HG02610 (cell line): ENCODE measurements around the gene CD47.

Experiments
- ATAC-seq: cut with Tn5 transposase; IDR thresholded peaks from one replicate; pipeline ENCODE4 v1.9.1; 2021; ENCODE audit warnings: mild to moderate bottlenecking, moderate library complexity; ENCODE audit not compliant: unreplicated experiment

Gene CD47

GRCh38 chr3:108093021-108093420 is 2.2 kb upstream of the CD47 start:
- no peak for ATAC-seq

DNA sequence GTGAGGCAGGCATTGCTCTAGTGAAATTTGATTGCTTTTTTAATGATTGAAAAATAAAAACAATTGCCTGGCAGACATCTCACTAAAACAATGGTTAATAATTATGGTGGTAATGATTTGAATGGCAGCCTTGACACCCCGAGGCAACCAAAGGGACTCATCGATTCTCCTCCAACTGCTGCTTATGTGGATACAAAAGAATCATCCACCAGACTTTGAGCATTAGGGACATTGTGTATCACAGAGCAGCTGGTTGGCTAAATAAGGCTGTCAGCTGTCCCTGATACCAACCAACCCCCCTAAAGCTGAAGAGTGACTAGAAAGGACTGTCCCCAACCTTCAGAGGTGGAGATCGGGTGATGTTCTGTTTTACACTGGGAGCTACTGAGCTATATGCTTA is 1.7 kb upstream of the CD47 start:
- ATAC-seq, result no peak

- no peak for ATAC-seq
Observed at GRCh38 chr3:108091498-108092250, 843 bp upstream of the CD47 start.

GRCh38 chr3:108090049-108090700 is 656 bp downstream of the CD47 start:
- peak; percentile 3 for ATAC-seq

GRCh38 chr3:108089579-108089978 is 1.3 kb downstream of the CD47 start:
- ATAC-seq, result no peak

DNA sequence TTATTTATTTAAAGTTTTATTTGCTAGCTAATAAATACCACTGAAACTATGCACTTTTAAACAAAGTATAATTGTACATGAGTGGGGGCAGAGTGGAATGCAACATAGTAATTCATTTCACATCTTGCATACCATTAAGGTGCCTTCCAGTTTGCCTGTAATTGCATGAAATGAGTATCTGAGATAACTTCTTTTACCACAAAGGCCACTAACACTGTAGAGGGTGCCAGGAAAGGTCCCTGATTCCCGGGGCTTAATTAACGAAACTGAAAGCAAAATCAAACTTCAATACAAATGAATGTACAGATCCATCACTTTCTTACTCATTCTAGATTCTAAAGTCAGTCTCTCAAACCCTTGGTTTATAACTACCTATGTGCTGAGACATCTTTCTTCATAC is 2.1 kb downstream of the CD47 start:
- peak; percentile 66 for ATAC-seq

GRCh38 chr3:108088146-108088545 is 2.7 kb downstream of the CD47 start:
- ATAC-seq, result no peak

DNA sequence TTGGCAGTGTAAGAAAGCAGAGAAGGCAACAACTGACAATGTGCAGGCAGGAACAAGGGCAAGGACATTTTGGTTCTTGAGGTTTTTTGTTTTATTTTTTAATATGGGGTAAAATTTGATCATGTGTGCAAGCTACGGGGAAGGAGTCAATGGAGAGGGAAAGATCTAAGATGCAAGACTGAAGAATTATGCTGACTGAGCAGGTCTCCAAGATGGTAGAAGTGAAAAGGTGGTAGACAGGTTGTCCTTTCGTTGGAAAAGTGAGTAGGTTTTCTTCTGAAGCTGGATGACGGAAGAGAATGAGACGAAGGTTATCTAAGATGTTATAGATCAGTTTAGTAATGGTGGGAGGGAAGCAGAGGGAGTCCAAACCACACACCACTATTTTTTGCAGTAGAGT is 4.2 kb downstream of the CD47 start:
- no peak for ATAC-seq

DNA sequence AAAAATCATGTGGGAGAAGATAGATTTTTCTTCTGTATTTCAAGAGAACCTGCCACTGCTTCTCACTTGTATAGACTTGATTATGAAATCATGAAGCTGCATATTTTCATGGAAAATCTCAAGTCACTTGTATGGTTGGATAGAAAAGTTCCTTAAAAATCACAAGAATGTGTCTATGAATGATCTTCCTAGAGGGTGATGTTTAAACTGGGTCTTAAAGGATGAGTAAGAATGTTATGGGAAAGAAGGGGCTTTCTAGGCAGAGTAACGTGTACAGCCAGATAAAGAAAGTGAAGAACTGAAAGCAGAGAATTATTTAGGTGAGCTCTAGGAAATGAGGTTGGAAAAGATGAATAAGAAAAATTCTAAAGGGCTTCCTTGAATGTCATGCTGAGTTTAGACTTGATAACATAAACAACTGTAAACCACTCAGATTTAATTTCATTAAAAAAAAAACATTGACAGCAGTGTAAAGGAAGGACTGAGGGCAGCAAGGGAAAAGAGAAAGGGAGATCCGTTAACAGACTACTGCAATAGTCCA is 5.0 kb downstream of the CD47 start:
- no peak for ATAC-seq

DNA sequence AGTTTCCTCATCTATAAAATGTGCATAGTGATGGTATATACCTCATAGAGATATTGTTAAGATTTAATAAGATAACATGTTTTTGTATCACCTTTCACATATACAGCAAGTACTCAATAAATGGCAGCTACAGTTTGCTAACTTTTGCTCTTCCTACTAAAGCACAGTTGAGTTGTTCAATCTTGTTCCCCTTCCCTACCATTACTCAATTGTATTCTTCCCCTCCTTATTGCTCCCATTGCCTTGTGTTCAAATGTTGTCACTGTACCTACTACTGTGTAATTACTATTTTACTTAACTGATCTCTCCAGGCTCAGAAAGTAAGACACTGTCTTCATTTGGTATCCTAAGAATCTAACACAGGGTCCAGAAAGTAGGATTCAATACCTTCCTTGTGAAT is 5.5 kb downstream of the CD47 start:
- no peak for ATAC-seq

- ATAC-seq, result no peak
Observed at GRCh38 chr3:108079877-108080276, 11.0 kb downstream of the CD47 start.

DNA sequence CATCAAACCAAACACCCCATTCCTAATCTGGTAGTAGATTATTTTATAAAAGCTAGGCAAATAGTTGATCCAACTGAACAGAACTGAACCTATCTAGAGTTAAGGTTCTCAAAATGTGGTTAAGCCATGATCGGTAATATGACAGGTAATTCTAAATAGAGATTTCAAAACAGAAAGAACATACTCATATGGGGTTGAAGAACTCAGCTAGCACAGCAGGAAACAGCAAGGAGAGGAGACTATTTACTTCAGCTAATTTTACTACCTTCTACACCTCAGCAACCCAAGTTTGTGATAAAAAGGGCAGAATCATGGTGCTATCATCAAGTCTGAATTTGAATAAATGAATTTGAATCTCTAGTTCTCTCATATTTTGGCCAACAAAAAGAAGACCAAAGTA is 11.8 kb downstream of the CD47 start:
- ATAC-seq, result peak; percentile 45

DNA sequence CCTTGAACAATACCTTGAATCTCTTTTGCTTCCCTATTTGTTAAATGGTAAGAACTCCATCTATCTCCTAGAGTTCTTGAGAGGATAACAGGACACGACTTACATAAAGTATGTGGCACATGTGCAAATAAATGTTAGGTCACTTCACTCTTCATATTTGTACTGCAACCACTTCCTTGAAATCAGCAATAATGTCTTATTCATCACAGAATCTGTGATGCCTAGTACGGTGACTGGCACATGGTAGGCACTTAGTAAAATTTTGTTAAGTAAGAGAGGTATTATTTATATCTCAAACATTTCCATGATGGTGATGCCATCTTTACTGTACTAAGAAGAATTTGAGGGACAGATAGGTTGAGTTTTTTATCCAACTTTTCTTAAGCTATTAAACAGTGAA is 14.3 kb downstream of the CD47 start:
- no peak for ATAC-seq

DNA sequence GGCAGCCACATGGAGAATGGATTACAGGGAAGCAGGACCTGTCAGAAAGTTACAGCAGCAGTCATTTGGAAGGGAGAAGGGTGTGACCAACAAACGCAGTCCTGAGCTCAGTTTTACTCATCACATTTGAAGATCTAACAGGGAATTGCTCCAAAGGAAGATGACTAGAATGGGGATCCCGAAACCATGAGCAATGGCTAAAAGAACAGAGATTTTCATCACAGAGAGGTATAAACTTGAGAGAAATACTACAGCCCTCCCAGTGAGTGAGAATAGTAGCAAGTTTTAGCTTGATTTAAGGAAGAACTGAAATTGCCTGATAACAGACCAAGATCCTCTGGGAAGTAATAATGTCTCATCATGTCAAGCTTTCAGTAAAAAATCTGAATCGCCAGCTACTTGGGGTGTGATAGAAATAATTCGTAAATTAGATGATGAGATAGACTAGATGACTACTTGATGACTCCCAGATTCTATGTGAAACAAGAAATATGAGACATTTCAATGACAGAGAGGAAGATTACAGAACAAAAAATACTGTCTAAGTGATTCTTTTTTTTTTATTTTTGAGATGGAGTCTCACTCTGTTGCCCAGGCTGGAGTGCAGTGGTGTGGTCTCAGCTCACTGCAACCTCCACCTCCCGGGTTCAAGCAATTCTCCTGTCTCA is 16.9 kb downstream of the CD47 start:
- no peak for ATAC-seq

DNA sequence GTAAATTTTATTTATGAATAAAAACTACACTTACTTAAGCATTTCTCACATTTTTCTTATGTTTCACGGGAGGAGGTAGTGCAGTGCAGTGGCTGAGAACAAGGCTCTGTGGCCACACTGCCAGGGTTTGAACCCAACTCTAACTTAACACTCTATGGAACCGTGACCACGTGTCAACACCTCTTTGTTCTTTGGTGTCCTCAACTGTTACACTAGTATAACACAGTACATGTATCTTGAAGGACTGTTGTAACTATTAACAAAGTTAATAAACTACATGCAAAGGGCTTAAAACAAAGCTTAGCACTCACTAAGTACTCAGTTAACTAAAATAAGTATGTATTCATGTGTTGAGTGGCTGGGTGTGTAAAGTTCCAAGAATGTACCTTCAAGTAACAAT is 19.5 kb downstream of the CD47 start:
- ATAC-seq, result no peak

- ATAC-seq, result no peak
Observed at GRCh38 chr3:108070356-108070755, 20.5 kb downstream of the CD47 start.

GRCh38 chr3:108067768-108068167 is 23.1 kb downstream of the CD47 start:
- no peak for ATAC-seq

- ATAC-seq, result no peak
Observed at GRCh38 chr3:108065096-108065495, 25.7 kb downstream of the CD47 start.

DNA sequence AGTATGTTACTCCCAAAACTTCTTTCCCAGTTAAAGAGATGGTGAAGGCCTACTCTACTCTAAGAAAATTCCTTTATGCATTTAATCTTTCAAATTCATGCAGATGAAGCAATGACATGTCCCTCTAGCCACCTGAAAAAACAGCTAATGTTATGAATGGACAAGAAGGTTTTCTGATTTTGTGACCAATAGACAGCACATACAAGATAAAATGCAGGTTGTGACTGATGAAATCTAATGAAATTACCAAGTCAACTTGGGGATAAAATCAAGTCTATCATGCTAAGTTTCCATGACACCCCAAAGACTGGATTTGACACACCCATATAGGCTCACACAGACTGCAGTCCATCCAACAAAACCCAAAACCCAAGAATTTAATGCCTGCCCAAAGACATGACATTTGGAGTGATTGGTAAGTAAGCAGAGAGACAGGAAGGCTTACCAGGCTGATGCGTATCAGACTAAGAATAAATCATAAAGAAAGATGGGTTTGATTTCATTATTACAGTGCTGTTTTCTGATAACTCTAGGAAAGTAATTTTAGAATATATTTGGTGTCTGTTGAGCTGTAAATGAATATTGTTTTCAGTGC is 26.4 kb downstream of the CD47 start:
- no peak for ATAC-seq

DNA sequence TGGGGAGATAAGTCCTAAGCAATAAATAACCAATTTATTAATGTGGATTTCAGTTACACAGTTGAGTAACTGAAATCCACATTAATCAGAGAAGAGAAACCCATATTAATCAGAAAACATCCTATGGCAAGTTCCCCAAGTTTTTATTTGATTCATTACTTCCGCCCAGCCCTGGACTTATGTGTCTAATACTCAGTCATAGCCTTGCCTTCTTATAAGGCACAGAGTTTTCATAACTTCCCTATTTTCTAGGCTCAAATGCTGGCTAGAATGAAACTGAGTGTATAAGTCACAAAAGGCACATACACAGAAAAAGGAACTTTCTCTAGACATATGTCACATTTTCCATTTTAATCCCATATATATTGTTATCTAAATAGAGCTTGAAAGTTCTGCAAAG is 28.8 kb downstream of the CD47 start:
- ATAC-seq, result peak; percentile 86

DNA sequence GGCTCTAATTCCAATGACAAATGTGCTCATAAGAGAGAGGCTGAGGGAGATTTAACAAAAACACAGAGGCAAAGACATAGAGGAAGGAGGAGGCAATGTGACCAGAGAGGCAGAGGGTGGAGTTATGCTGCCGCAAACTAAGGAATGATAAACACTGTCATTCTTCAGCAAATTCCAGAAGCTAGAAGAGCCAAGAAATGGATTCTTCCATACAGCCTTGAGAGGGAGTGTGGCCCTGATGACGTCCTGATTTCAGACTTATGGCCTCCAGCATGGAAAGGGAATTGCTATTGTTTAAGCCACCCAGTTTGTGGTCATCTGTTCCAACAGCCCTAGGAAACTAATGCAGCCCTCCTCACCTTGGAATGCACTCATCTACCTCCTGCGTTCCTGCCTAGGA is 30.5 kb downstream of the CD47 start:
- ATAC-seq, result no peak

- ATAC-seq, result no peak
Observed at GRCh38 chr3:108055931-108056330, 34.9 kb downstream of the CD47 start.
